SK-N-SH (cell line): ENCODE data around the gene PSMF1.

Experiments used
- CTCF ChIP-seq: fragments of 200-600 bp; sonication (generic); IDR thresholded peaks from 2 replicates; pipeline ENCODE4 v1.6.1; 2017; ENCODE audit warnings: antibody characterized with exemption, mild to moderate bottlenecking, moderate library complexity
- ELF1 ChIP-seq: IDR thresholded peaks from 2 replicates; pipeline ENCODE4 v1.4.0; 2012
- EP300 ChIP-seq, 2 experiments: IDR thresholded peaks; 2 replicates each; pipeline versions ENCODE4 v1.4.0 to v1.6.1; 2012; ENCODE audit warnings: borderline replicate concordance in 1 of 2, low read depth in 1 of 2, low read length in 1 of 2
- FOSL2 ChIP-seq: IDR thresholded peaks from 2 replicates; pipeline ENCODE4 v1.4.0; 2012; ENCODE audit warnings: low read depth, mild to moderate bottlenecking, moderate library complexity, borderline replicate concordance
- FOXM1 ChIP-seq: IDR thresholded peaks from 2 replicates; pipeline ENCODE4 v1.4.0; 2012; ENCODE audit warnings: low read depth, mild to moderate bottlenecking
- MXI1 ChIP-seq: IDR thresholded peaks from 2 replicates; pipeline ENCODE4 v1.6.1; 2012; ENCODE audit warnings: mild to moderate bottlenecking, low read depth, low read length, improper control_type of control experiment
- PBX3 ChIP-seq: IDR thresholded peaks from 2 replicates; pipeline ENCODE4; 2012
- REST ChIP-seq: IDR thresholded peaks from 2 replicates; pipeline ENCODE4 v1.6.1; 2012; ENCODE audit warnings: mild to moderate bottlenecking, low read depth, low read length, moderate library complexity
- SMC3 ChIP-seq: IDR thresholded peaks from 2 replicates; pipeline ENCODE4 v1.6.1; 2012; ENCODE audit warnings: low read depth, low read length, improper control_type of control experiment

GRCh38 chr20:1169224-1169623 is 50.8 kb downstream of the PSMF1 start:
- no peak for TF ChIP-seq FOSL2
- TF ChIP-seq FOXM1, result no peak
- no peak for TF ChIP-seq PBX3
- no peak for TF ChIP-seq MXI1
- TF ChIP-seq CTCF, result no peak
- no peak for TF ChIP-seq REST
- no peak for TF ChIP-seq EP300 (IDR thresholded peaks at IDR 0.05; ENCODE audit: borderline replicate concordance in 1 of 2, low read depth in 1 of 2, low read length in 1 of 2)
- no peak for TF ChIP-seq ELF1
- TF ChIP-seq SMC3, result no peak
